AG04449 (cell line): Measurements from ENCODE around the gene TRA2A.

Experiments
- CTCF ChIA-PET: fragments of 350-600 bp; formaldehyde crosslinking; extraction: SDS; loops from one replicate; lab custom pipeline; 2021; ENCODE audit warnings: antibody characterized with exemption; lab: Yijun Ruan, JAX
- POLR2A ChIA-PET: fragments of 400-600, 350-600 bp; formaldehyde crosslinking; extraction: SDS; loops from one replicate; lab custom pipeline; 2020; ENCODE audit warnings: antibody characterized with exemption, inconsistent platforms; lab: Yijun Ruan, JAX
- DNase-seq: peaks from one replicate; pipeline ENCODE4 v3.0.0-alpha.2; 2010; ENCODE audit warnings: low read depth, low spot score
- H3K4me3 ChIP-seq: 2 replicates; pipeline ENCODE4 v1.5.1; 2011; ENCODE audit warnings: low read depth, mild to moderate bottlenecking, control low read depth, low read length
- CTCF ChIP-seq: IDR thresholded peaks from one replicate; pipeline ENCODE4 v1.5.1; 2011; ENCODE audit warnings: mild to moderate bottlenecking, moderate library complexity, low read length, control low read depth, inconsistent platforms; ENCODE audit not compliant: insufficient read depth; ENCODE audit errors: missing control alignments

Gene TRA2A

GRCh38 chr7:23472956-23473843, 58.6 kb downstream of the TRA2A start:
- CTCF ChIA-PET, result interaction anchor here (0.6 to 1.8 kb wide), 7 partner anchors 15 to 211 kb away, joined by 3 to 10 read pairs (median 3); no protein-coding TSS in a partner anchor
- TF ChIP-seq CTCF, result no peak
- POLR2A ChIA-PET, result interaction anchor here (0.6 kb wide), 2 partner anchors 11 to 22 kb away, joined by 3 read pairs; no protein-coding TSS in a partner anchor
- peak overlapping the region; percentile 87 for H3K4me3 ChIP-seq
- DNase-seq, result no peak

- no peak for TF ChIP-seq CTCF
- ChIA-PET CTCF (interaction anchor here (1.1 to 1.8 kb wide), 4 partner anchors 16 to 200 kb away, joined by 3 to 10 read pairs (median 7); no protein-coding TSS in a partner anchor), POLR2A (no interaction called here)
- H3K4me3 ChIP-seq, result no peak overlapping the region
- no peak for DNase-seq
These were observed 59.2 kb downstream of the TRA2A start for GRCh38 chr7:23472556-23472955.

- POLR2A ChIA-PET, result no interaction called here
- DNase-seq, result no peak
- H3K4me3 ChIP-seq, result peak overlapping the region; percentile 7; the same call in 1 of the 2 replicates
- CTCF ChIA-PET, result interaction anchor here (1.6 to 1.8 kb wide), 2 partner anchors 195 to 199 kb away, joined by 9 to 10 read pairs; no protein-coding TSS in a partner anchor
- no peak for TF ChIP-seq CTCF
These were observed 59.7 kb downstream of the TRA2A start for GRCh38 chr7:23472046-23472445.

- DNase-seq, result no peak
- POLR2A ChIA-PET, result no interaction called here
- TF ChIP-seq CTCF, result no peak
- peak overlapping the region; percentile 71 for H3K4me3 ChIP-seq
- CTCF ChIA-PET, result no interaction called here
These were observed 60.5 kb downstream of the TRA2A start for GRCh38 chr7:23471106-23471859.

GRCh38 chr7:23470330-23471105, 61.3 kb downstream of the TRA2A start, which contains the start of gene IGF2BP3:
Gene IGF2BP3 (minus strand): TSS chr7:23470491. CDS start chr7:23470110, 381 bp downstream.
- TF ChIP-seq CTCF, result no peak
- ChIA-PET POLR2A (interaction anchor here (1.2 kb wide), 1 partner anchor 16 kb away, joined by 3 read pairs; no protein-coding TSS in a partner anchor), CTCF (interaction anchor here (0.7 to 1.5 kb wide), 3 partner anchors 17 to 194 kb away, joined by 3 to 6 read pairs (median 3); no protein-coding TSS in a partner anchor)
- DNase-seq, result peak; percentile 77
- peak within 1 kb of the TSS; percentile 71 for H3K4me3 ChIP-seq
